Activated naive CD4-positive, alpha-beta T cell treated with anti-CD3 and anti-CD28 coated beads for 36 hours (primary cell): ENCODE measurements around the gene DLG2. TPM values are rescaled to one million over a fixed set of nuclear protein-coding genes. Genes with fewer than 3 reads are reported as not detected.

Experiments used
- CTCF ChIA-PET: fragments of 350-600 bp; sonication (Branson Sonifier 250); formaldehyde crosslinking; loops from one replicate; lab custom pipeline; 2021; ENCODE audit warnings: antibody characterized with exemption; lab: Charles Lee
- DNase-seq: peaks from one replicate; pipeline ENCODE4 v3.0.0-alpha.2; 2020
- H3K27ac Mint-ChIP-seq: one replicate; pipeline ENCODE4 v1.8.0; 2021; ENCODE audit warnings: mild to moderate bottlenecking, mixed read lengths
- H3K27me3 Mint-ChIP-seq: one replicate; pipeline ENCODE4 v1.8.0; 2021; ENCODE audit warnings: low read depth, mixed read lengths
- H3K36me3 Mint-ChIP-seq: one replicate; pipeline ENCODE4 v1.8.0; 2021; ENCODE audit warnings: low read depth, mixed read lengths
- H3K4me1 Mint-ChIP-seq: one replicate; pipeline ENCODE4 v1.8.0; 2021; ENCODE audit warnings: low read depth, mixed read lengths
- H3K4me3 Mint-ChIP-seq: one replicate; pipeline ENCODE4 v1.8.0; 2021; ENCODE audit warnings: mild to moderate bottlenecking, moderate library complexity, mixed read lengths
- H3K9me3 Mint-ChIP-seq: one replicate; pipeline ENCODE4 v1.8.0; 2021; ENCODE audit warnings: mixed read lengths
- intact Hi-C: fragments of 100-400 bp; cut with micrococcal nuclease; formaldehyde crosslinking; loops from one replicate; pipeline ENCODE4 v1.15.1; 2023
- total RNA-seq, 2 experiments: library from RNA; stranded (reverse); gene quantifications; one replicate each; pipeline ENCODE4 v1.2.3, GENCODE V29; 2021

Gene DLG2
- total RNA-seq, 2 experiments from 2014 or later, result 3.3 to 4.6 TPM

DNA sequence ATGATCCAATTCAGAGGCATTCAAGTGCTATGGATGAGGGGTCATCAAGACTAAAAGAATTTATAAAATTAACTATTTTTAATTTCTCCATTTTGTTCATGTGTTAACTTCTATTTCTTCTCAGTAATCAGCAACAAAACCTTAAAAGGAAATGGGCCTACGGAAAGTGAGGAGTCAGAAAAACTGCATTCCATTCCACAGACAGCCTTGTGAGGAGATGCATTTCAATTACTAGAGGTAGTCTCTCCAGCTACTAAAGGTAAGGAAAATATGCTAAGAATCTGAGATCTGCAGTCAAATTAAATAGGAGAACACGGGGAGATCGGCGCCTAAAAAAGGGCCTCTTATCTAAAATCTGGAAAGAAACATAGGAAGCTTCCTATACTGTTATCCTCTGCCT is 661.7 kb downstream of the DLG2 start:
- intact Hi-C loops, result no loop called here
- H3K4me1 Mint-ChIP-seq, result no peaks in the 10 kb centered on the region
- H3K27ac Mint-ChIP-seq, result no peak overlapping the region
- H3K36me3 Mint-ChIP-seq, result peaks cover 2% of the 10 kb centered on the region
- H3K4me3 Mint-ChIP-seq, result no peak overlapping the region
- CTCF ChIA-PET, result no interaction called here
- H3K9me3 Mint-ChIP-seq, result peaks cover 12% of the 10 kb centered on the region
- no peaks in the 10 kb centered on the region for H3K27me3 Mint-ChIP-seq
- no peak for DNase-seq

- H3K36me3 Mint-ChIP-seq, result peaks cover 2% of the 10 kb centered on the region
- no peak overlapping the region for H3K27ac Mint-ChIP-seq
- intact Hi-C loops, result no loop called here
- no peak for DNase-seq
- no peaks in the 10 kb centered on the region for H3K27me3 Mint-ChIP-seq
- H3K4me3 Mint-ChIP-seq, result no peak overlapping the region
- H3K4me1 Mint-ChIP-seq, result no peaks in the 10 kb centered on the region
- peaks cover 7% of the 10 kb centered on the region for H3K9me3 Mint-ChIP-seq
- CTCF ChIA-PET, result no interaction called here
Observed at GRCh38 chr11:84963240-84963639, 663.9 kb downstream of the DLG2 start.

- Mint-ChIP-seq H3K4me1 (no peaks in the 10 kb centered on the region), H3K9me3 (peaks cover 7% of the 10 kb centered on the region), H3K36me3 (peaks cover 2% of the 10 kb centered on the region), H3K27ac (no peak overlapping the region), H3K27me3 (no peaks in the 10 kb centered on the region), H3K4me3 (no peak overlapping the region)
- CTCF ChIA-PET, result no interaction called here
- no peak for DNase-seq
- intact Hi-C loops, result no loop called here
Observed at GRCh38 chr11:84962018-84962417, 665.1 kb downstream of the DLG2 start.

DNA sequence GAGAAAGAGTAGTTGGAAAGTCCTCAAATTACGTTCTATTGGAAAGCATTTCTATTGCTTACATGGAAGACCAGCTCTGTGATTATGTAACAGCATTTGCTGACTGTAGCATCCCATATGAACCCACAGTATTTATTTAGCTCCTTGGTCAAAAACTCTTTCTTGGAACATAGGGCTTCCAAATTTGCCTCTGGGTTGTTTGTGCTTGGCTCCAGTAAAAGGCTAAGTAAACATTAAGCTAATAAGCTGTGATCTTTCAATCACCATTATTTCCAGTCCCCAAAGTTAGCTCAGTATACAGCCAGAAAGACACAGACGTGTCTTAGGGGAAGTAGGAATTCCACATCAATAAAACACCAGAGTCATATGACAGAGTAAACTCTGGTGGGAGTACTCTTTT is 668.8 kb downstream of the DLG2 start:
- CTCF ChIA-PET, result no interaction called here
- Mint-ChIP-seq H3K27me3 (no peaks in the 10 kb centered on the region), H3K27ac (no peak overlapping the region), H3K36me3 (peaks cover 2% of the 10 kb centered on the region), H3K4me1 (no peaks in the 10 kb centered on the region), H3K9me3 (peaks cover 17% of the 10 kb centered on the region), H3K4me3 (no peak overlapping the region)
- DNase-seq, result no peak
- intact Hi-C loops, result no loop called here

- no peaks in the 10 kb centered on the region for H3K36me3 Mint-ChIP-seq
- no peak for DNase-seq
- H3K4me3 Mint-ChIP-seq, result no peak overlapping the region
- H3K4me1 Mint-ChIP-seq, result no peaks in the 10 kb centered on the region
- intact Hi-C loops, result no loop called here
- CTCF ChIA-PET, result no interaction called here
- no peaks in the 10 kb centered on the region for H3K27me3 Mint-ChIP-seq
- H3K27ac Mint-ChIP-seq, result no peak overlapping the region
- H3K9me3 Mint-ChIP-seq, result peaks cover 12% of the 10 kb centered on the region
Observed at GRCh38 chr11:84950569-84951270, 676.4 kb downstream of the DLG2 start.

DNA sequence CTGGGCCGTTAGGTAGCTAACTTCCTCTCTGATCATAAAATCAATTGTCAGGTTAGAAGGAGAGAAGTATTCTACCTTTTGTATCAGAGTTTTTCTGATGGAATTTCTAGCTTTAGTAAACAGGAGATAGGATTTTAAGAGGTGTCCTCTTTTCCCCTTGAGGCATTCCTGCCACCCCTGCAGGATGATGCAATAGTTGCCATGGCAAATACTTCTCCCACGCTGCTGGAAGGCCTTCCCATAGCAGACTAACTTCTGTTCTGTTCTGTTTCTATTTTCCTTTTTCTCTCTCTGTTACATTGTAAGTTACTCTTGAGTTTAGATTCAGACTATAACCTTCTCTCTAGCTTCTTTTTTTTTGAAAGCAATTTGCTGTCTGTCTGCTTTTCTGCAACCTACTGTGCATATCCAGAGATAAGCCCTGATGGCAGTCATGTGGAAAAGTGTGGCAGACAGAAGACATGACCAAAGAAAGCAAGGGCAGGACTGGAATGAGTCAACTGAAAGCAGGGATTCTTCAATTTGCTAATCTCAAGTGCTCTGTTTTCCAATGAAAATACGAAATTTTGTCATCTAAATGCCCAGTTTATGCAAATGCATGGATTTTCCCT is 679.1 kb downstream of the DLG2 start:
- H3K9me3 Mint-ChIP-seq, result peaks cover 15% of the 10 kb centered on the region
- CTCF ChIA-PET, result no interaction called here
- no peak overlapping the region for H3K4me3 Mint-ChIP-seq
- H3K4me1 Mint-ChIP-seq, result no peaks in the 10 kb centered on the region
- no peaks in the 10 kb centered on the region for H3K27me3 Mint-ChIP-seq
- no peaks in the 10 kb centered on the region for H3K36me3 Mint-ChIP-seq
- no peak overlapping the region for H3K27ac Mint-ChIP-seq
- no peak for DNase-seq
- intact Hi-C loops, result no loop called here

DNA sequence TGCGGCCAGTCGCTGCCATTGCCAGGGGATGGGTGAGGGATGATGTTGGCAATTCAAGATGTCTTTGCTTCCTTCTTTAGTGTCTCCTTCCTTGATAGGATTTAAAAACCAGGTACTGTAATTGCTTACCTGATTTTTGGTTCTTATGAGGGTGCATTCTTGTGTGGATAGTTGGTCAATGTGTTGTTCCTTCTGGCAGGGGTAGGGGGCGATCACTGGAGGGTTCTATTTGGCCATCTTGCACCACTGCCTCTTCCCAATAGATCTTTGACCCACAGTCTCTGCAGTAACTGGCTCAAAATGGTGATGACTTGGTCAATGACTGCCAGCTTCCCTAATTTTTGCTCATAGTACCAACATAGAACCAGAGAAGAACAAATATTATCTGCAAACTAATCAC is 680.1 kb downstream of the DLG2 start:
- Mint-ChIP-seq H3K9me3 (peaks cover 14% of the 10 kb centered on the region), H3K27ac (no peak overlapping the region), H3K4me1 (no peaks in the 10 kb centered on the region), H3K27me3 (no peaks in the 10 kb centered on the region), H3K4me3 (no peak overlapping the region), H3K36me3 (no peaks in the 10 kb centered on the region)
- intact Hi-C loops, result no loop called here
- CTCF ChIA-PET, result no interaction called here
- DNase-seq, result no peak

DNA sequence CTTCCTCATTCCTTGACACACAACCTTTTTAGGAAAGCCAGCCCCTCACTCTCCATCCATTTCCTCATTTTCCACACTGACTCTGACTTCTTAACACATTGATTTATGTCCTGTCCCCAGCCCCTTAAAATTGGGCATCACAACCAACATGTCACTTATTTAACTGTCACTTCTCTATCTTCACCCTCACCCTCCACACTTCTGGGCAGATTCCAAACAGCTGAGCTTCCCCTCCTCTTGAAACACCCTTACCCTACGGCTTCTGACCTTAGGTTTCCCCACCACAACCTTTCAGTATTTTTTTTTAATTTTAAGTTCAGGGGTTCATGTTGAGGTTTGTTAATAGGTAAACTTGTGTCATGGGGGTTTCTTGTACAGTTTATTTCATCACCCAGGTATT is 696.3 kb downstream of the DLG2 start:
- Mint-ChIP-seq H3K27me3 (no peaks in the 10 kb centered on the region), H3K4me1 (no peaks in the 10 kb centered on the region), H3K4me3 (no peak overlapping the region), H3K27ac (no peak overlapping the region), H3K36me3 (no peaks in the 10 kb centered on the region), H3K9me3 (peaks cover 26% of the 10 kb centered on the region)
- intact Hi-C loops, result no loop called here
- DNase-seq, result no peak
- CTCF ChIA-PET, result no interaction called here

DNA sequence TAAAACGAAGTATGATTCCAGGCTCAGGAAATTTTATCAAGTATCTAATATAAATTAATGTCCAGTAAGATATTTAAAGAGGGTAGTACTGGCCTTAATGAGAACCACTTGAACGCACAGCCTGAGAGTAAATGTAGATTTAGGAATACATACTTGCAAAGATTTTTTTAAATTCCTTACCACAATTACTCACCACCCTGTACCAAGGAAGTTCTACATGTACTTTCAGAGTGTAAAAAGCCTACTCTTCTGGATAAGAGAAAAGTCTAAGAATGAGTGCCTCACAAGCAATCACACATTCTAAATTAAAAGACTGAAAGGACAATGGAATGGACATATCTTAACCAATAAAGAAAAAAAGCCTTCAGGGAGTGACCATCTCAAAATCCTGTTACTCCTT is 697.4 kb downstream of the DLG2 start:
- H3K4me1 Mint-ChIP-seq, result no peaks in the 10 kb centered on the region
- H3K36me3 Mint-ChIP-seq, result no peaks in the 10 kb centered on the region
- H3K9me3 Mint-ChIP-seq, result peaks cover 24% of the 10 kb centered on the region
- no peak for DNase-seq
- CTCF ChIA-PET, result no interaction called here
- no peak overlapping the region for H3K4me3 Mint-ChIP-seq
- no peaks in the 10 kb centered on the region for H3K27me3 Mint-ChIP-seq
- no peak overlapping the region for H3K27ac Mint-ChIP-seq
- intact Hi-C loops, result no loop called here

- Mint-ChIP-seq H3K4me1 (no peaks in the 10 kb centered on the region), H3K27me3 (no peaks in the 10 kb centered on the region), H3K27ac (no peak overlapping the region), H3K9me3 (peaks cover 7% of the 10 kb centered on the region), H3K4me3 (no peak overlapping the region), H3K36me3 (no peaks in the 10 kb centered on the region)
- no peak for DNase-seq
- CTCF ChIA-PET, result no interaction called here
- intact Hi-C loops, result no loop called here
Observed at GRCh38 chr11:84924154-84924692, 702.9 kb downstream of the DLG2 start.

- H3K36me3 Mint-ChIP-seq, result no peaks in the 10 kb centered on the region
- peaks cover 7% of the 10 kb centered on the region for H3K9me3 Mint-ChIP-seq
- no peak overlapping the region for H3K27ac Mint-ChIP-seq
- H3K27me3 Mint-ChIP-seq, result no peaks in the 10 kb centered on the region
- H3K4me3 Mint-ChIP-seq, result no peak overlapping the region
- intact Hi-C loops, result no loop called here
- CTCF ChIA-PET, result no interaction called here
- H3K4me1 Mint-ChIP-seq, result no peaks in the 10 kb centered on the region
- no peak for DNase-seq
Observed at GRCh38 chr11:84923489-84923888, 703.7 kb downstream of the DLG2 start.

DNA sequence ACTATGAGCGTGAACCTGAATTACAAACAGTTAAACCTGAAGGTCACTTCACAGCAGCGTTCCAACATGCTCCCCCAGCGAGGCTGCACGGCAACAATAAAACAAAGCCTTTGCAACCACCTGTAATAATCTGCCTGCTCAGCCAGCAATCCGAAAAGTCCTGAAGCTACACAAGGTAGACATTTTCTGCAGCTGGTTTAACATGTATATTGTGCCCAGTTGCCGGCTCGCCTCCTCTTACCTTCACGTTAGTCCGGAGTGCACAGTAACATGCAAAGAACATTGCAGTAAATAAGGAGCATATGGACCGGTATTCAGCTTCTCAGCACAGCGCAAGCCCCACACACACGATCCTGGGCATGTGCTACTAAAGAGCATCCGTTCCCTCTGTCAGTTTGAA is 704.3 kb downstream of the DLG2 start:
- intact Hi-C loops, result no loop called here
- Mint-ChIP-seq H3K27ac (no peak overlapping the region), H3K4me3 (no peak overlapping the region), H3K4me1 (no peaks in the 10 kb centered on the region), H3K9me3 (peaks cover 7% of the 10 kb centered on the region), H3K36me3 (no peaks in the 10 kb centered on the region), H3K27me3 (no peaks in the 10 kb centered on the region)
- no peak for DNase-seq
- CTCF ChIA-PET, result no interaction called here

GRCh38 chr11:84922212-84922805 is 704.8 kb downstream of the DLG2 start:
- Mint-ChIP-seq H3K27me3 (no peaks in the 10 kb centered on the region), H3K4me1 (no peaks in the 10 kb centered on the region), H3K36me3 (no peaks in the 10 kb centered on the region), H3K4me3 (no peak overlapping the region), H3K27ac (no peak overlapping the region), H3K9me3 (peaks cover 7% of the 10 kb centered on the region)
- CTCF ChIA-PET, result no interaction called here
- DNase-seq, result no peak
- intact Hi-C loops, result no loop called here
